Amniotic stem cell (primary cell): Measurements from ENCODE around the gene DAPK1.

Source experiments
- DNase-seq: peaks from one replicate; lab custom pipeline; 2025; lab: John Stamatoyannopoulos, UW

The DAPK1 gene

DNA sequence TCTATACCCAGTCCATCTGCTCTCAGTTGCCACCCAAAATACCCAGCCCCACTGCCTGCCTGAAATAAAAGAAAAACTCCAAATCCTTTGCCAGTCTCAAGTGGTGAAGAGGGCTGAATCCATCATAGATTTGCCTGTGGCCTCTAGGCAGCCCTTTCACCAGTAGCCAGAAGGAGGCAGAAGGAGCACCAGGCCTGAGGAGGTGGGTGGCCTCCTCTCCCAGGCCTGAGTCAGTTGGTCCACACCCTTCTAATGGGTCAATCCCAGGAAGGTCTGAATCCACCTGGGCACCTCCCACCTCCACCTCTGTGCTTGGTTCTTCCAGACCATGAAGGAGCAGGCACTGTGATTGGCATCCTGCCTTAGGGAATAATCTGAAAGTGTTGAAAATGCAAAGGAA is 97.0 kb downstream of the DAPK1 start:
- DNase-seq = no peak

DNA sequence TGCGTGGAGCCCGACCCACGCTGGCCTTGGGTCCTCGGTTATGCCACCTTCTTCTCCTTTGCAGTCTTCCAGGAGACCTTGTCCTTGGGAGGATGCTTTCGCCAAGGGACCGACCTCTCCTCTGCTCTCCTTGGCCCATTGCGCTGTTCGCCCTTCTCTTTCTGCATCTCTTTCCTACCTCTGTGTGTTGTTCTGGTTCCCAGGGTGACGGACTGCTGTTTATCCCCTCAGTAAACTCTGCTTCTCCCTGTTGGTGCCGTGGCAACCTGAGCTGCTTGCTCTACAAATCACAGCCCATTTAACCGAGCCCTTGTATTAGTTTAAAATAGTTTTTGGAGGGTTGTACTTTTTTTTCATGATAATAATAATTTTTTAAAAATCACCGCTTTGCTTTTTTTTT is 97.9 kb downstream of the DAPK1 start:
- no peak for DNase-seq

DNA sequence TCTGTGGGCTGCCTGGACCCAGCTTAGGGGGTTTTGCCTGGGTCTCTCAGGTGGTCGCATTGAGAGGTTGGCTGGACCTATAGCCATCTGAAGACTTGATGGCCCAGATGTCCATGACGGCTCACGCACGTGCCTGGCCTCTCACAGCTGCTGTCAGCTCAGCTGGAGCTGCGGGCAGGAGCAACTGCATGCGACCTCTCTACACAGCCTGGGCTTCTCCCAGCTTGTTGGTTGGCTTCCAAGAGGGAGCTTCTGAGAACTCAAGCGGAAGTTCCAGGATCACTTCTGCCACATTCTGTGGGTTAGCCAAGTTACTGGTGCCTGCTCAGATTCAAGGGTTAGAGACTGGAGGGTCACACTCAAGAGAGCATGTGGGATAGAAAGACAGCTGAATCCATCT is 99.2 kb downstream of the DAPK1 start:
- no peak for DNase-seq

DNA sequence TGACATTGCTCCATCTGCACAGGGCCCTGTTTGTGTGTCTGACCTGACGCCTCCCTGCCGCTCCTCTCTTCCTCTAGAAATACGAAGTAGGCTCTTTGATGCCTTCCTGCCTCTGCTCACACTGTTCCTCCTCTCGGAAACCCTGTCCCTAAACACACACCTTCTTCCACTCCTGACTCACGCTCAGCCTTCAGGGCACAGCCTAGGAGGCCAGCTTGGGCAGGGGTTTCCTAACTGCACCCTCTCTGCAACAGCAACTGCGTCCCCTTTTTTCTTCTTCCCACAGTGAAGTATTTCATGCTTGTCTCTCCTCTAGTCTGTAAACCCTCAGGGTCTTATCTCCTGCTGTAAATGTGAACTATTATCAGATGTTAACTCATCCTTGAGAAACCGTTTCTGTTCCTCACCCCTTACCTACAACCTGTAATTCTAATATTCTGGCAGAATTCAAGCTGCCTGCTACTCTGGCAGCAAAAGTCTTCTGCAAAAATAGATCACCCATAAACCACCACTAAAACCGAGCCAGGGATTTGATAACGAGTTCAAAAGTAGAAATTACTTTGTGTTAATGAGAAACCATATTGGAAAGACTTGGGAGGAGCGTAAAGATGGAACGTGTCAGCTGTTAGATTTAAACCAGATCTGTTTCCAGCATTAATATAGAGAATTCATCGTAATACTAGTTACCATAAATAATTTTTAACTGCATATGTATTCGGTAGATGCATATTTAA is 100.2 kb downstream of the DAPK1 start:
- DNase-seq = no peak

DNA sequence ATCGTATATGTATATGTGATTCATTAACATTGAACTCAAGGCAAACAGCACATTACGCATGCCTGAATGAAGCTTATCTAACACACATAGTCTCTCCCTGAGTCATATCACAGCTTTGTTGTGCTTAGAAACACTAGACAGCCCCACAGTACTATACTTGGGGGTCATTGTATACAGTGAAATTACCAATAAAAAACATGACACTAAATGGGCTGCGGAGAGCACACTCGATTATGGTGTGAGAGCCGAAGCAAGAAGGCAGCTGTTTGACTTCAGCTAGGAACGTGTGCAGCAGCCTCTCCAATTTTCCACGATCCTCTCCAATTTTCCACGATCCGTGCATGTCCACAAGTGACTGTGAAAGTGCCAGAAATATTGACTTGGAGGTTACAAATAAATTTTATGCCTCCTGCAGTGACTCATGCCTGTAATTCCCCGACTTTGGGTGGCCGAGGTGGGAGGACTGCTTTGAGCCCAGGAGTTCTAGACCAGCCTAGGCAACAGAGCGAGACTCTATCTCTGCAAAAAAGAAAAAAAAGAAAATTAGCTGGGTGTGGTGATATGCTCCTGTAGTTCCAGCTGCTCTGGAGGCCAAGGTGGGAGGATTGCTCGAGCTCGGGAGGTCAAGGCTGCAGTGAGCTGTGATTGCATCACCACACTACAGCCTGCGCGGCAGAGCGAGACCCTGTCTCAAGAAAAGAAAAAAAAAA is 102.4 kb downstream of the DAPK1 start:
- DNase-seq = peak; percentile 74

DNA sequence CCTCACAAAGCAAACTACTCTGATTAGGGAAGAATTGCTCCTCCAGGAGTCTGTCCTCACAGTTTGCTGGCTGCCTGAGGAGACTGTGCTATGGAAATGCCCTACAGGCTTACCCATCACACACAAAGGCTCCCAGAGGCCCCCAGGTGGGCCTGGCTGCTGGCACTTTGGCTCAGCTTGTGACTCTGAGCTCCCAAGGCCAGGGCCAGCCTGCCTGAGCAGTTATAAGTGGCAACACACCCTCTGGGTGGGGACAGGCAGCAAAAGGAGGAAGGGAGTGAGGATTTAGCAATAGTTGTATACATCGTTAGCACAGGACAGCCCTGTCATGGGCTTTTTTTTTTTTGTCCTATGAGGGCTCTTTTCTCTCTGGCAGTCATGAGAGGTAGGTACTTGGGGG is 103.5 kb downstream of the DAPK1 start:
- DNase-seq = no peak

DNA sequence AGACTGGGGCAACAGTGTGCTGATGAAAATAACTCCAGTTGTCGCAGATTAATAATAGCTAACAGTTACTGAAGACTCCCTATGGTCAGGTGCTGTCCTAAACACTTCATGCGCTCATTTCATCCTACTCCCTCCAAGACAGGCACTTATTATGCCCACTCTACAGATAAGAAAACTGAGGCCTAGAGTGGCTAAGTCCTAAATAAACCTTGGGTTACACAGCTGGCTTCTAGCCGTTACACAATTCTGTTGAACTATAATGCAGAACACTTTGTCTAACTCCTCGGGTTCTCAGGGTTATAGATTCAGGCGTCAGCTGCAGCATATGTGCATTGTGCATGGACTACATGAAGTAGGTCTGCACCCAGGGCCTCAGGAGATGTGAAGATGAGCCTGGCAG is 103.9 kb downstream of the DAPK1 start:
- DNase-seq = no peak

DNA sequence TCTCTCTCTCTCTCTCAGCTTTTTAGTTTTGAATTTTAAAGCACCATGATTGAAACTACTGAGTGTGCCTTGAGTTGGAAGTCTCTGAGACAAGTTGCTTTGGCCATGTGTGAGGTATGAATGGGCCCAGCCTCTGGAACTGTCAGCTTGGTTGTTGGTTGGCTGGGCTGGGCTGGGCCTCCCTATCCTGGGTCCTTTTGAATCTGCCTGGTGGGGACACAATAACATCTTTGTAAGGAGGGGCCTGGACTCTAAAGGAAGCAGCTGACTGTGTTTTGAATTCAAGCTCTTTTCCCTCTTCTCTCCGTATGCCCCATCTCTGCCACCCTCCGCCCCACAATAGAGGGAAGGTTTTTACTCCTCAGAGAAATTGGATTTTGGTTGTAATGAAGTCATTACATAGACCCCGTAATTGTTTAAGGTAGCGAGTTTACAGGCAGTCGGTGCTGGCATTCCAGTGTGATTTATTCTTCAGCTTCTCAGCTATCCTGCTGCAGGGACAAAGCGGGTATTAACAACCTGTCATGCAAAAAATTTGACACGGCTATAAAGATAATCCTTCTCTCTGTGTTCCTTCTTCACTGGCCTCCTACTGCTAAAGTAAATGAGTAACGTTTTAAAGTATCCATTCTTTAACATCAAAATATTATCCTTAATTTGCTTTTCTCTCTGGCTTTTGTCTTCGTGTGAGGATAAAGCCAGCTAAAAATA is 105.4 kb downstream of the DAPK1 start:
- DNase-seq = no peak

DNA sequence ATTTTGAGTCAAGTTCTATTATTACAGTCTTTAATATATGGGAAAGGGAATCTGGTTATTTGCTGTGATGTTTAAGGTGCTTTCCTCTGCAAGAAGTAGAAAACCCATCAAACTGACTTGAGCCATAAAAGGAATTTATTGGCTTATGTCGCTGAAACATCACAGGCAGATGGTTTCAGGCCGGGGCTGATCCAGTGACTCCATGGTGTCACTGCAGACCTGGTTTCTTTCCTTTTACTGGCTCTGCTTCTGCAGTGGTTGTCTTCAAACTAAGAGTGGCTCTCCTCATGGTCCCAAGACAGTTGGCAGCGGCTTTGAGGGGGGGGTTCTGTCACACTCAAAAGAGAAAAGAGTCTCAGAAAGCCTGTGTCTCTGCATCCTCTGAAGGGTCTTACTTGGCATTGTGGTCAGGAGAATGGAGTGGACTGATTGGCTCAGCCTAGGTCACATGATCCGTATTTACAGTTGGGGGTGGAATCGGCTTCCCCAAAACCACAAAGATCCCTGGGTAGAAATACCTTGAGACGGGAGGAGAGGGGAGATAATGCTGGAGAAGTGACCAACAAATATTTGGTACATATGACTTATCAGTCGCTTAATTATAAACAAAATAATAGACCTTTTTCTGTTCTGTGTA is 106.3 kb downstream of the DAPK1 start:
- DNase-seq = no peak

DNA sequence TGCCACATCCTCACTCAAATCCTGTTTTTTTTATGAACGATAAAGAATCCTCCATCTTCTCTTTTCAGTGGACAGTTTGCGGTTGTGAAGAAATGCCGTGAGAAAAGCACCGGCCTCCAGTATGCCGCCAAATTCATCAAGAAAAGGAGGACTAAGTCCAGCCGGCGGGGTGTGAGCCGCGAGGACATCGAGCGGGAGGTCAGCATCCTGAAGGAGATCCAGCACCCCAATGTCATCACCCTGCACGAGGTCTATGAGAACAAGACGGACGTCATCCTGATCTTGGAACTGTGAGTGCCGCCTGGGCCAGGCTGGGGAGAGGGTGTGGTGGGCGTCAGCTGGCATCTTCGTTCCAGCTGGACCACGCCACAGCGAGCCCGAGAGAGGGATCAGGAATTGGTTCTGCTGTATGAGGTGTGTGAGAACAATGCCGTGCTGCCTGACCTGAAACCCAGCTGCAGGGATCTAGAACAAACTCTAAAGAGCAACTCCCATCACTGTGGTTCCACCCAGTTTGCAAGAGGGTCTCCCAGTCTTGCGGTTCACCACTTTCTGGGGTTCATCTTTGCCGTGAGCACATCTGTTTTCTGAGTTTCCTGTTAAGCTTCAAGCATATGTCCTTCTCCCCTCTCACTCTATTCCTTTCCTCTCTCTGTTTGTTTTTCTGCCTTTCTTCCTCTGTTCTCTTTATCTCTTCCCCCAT is 107.4 kb downstream of the DAPK1 start:
- DNase-seq = no peak

DNA sequence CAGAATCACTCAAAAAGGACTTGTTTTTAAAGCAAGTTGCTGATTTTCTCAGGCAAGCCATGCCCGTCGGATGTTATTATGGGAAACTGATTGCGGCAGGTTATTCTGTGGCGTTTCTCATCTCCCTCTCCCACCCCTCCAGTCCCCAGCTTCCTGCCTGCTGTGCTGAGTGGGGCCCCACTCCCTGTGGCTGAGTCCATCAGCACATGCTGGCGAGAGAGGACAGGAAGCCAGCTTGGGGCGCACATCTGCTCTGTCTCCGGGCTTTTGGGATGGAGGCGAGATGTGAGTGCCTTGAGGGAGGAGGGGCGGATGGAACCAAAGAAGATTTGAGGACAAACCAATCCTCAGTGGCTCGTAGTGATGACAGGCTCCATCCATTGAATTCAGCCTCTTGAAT is 108.0 kb downstream of the DAPK1 start:
- no peak for DNase-seq

DNA sequence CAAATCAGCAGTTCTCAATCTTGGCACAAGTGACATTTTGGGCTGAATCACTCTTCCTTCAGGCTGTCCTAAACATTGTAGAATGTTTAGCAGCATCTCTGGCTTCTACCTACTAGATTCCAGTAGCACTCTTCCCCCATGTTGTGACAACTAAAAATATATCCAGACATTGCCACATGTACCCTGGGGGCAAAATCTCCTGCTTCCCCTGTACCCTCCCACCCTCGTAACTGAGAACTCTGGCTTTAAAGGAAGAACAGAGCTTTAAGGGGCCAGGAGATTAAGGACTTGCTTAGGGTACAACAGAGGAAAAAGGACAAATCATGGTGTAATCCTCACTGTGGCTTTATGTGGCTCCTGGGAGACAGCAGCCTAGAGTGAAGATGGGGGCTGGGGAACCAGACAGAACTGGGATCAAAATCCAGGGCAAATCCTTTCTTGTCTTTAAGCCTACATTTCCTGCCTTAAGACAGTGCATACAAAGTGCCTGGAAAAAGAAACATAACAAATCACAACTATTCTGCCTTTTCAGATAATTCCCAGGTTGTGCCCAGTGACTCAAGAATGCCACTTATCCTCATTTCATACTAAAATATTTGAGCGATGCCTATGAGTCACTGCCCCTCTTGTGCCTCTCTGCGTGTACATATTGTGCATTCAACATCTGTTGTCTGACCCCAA is 109.3 kb downstream of the DAPK1 start:
- DNase-seq = peak; percentile 74

DNA sequence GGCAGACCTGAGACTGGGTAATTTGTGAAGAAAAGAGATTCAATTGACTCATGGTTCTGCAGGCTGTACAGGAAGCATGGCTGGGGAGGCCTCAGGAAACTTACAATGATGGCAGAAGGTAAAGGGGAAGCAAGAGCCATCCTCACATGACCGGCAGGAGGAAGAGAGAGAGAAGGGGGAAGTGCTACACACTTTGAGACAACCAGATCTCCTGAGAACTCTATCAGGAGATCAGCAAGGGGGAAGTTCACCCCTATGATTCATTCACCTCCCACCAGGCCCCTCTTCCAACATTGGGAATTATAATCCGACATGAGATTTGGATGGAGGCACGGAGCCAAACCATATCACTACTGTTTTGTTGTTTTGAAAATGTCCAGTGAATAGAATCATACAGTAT is 110.2 kb downstream of the DAPK1 start:
- DNase-seq = no peak

DNA sequence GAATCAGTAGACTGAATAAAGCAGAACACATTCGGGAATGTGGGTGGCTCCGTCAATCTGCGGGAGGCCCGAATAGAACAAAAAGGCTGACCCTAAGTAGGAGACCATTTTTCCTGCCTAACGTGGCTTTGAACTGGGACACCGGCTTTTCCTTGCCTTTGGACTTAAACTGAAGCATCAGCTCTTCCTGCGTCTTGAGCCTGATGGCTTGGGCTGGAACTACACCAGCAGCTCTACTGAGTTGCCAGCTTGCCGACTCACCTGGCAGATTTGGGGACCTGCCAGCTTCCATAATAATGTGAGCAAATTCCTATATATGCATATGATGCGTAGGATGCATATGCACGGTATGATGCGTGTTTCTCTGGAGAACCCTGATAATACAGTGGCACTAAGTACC is 111.3 kb downstream of the DAPK1 start:
- DNase-seq = no peak

DNA sequence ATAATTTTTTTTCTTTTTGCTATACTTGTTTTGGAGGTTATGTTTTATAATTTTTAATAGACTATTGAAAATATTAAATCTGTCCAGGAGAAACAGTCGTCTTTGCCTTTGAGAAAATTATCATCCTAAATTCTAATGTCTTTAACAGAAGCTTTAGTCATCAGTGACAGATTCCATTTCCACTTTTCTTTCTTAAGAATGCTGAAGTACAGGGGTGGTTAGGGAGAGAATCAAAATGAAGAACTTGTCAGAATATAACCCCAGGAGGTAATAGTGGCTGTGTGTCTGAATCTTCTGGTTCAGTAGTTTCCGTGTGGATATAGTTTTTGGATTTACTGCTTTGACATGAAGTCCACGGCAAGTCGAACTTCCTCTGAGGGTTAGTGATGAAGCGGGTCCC is 111.8 kb downstream of the DAPK1 start:
- DNase-seq = no peak

DNA sequence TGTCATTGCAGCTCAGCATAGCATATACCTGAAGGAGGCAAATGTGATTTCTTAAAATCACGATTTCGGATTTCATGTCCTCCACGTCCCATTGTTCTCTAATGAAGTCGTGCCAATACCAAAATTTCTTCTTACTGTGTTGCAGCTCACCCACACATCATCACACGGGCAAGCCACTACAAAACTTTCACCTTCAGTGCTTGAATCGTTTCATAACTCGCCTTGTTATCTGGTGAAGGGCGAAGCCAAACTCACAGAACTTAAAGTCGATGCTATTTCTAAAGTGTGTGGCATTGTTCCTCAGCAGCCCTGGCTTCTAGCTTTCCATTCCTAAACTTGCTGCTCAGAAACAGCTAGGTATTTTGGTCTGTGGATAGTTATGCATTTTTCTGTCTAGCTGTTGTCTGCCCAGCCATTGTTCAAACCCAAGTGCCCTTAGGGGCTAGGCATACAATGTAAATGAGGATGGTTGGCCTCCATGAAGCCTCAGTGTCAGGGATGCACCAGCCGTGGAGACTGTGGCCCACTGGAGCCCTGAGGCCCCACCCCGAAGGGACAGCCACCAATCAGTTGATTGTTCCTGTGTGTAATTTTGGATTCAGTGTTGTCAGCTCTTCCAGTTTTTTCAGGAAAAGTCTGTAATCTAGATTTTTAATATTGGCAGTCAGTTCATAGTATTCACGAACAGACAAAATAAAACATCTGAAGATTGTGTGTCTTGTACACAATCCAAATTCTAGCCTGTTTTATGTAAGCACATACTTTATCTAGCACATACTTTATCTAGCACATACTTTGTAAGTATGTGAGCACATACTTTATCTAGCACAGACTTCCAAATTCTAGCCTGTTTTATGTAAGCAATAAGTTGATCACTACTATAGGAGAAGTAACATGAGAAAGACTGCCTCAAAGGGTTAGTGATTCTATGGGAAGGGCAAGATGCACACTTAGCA is 112.8 kb downstream of the DAPK1 start:
- no peak for DNase-seq

DNA sequence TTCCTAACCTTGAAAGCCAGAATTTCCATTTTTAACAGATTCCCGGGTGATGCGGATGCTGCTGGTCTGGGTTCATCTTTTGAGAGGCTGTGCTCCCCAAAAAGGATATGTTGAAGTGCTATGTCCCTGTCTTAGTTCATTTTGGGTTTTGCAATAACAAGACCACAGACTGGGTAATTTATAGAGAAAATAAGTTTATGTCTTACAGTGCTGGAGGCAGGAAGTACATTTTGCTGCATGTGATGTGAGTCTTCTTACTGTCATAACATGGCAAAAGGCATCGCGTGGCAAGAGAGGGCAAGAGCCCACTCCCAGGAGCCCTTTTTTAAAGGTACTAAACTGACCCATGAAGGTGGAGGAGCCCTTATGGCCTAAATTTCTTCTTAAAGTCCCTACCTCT is 114.1 kb downstream of the DAPK1 start:
- DNase-seq = no peak

DNA sequence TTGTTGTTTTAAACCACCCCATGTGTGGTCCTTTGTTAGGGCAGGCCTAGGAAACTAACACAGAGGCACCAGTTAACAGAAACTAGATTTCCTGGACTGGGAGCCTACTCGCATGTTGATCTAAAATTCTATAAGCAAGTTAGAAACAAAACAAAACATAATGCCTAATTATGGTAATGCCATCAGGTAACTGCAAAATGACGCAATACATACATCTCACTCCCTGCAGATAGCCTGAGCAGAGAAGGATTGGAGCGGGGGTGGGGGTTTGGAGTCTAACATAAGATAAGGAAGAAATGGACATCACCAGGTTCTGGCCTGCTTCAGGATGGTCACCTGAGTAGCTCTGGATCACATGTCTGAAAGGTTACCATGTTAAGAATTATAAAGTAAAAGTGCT is 114.9 kb downstream of the DAPK1 start:
- no peak for DNase-seq

DNA sequence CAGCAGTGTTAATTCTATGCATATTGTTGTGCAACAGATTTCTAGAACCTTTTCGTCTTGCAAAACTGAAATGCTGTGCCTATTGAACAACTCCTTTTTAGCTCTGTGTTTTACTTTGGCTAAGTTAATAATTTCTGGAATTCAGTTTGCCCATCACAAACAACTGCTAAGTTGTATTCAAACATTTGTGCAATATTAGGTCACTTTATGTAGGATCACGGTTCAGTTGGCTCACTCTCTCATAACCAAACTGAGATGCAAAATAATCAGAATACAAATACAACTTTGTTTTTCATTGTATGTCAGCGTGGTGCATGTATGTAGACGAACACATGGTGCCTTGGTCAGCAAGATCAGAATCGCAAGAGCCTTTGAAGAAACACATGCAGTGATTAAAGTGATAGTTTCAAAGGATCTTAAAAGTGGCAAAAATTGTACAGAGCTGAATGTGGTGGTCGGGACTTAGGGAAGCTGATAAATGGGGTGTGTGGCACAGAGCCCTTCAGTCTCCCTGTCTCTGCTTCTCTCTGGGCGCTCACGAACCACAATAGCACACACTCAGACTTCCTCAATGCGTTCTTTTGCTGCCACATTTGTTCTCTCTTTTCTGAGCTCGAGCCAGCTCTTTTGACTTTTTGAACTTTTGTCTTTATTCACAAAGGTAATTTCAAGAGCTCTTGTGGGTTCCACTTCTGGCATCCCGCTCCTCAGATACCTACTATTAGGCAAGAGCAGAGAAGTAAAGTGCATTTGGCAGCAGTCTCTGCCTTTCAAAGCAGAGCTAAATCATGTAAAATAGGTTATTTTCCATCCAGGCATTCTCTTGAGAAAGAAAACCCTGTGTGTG is 115.8 kb downstream of the DAPK1 start:
- no peak for DNase-seq
